Lower lobe of right lung (tissue), 2 donors: ENCODE results near the gene PLK5. TPM values are rescaled to one million over a fixed set of nuclear protein-coding genes. Genes with fewer than 3 reads are reported as not detected.

Experiments used
- ATAC-seq, 2 donors: fragments of 200-7000 bp; cut with Tn5 transposase; one replicate each; pipeline ENCODE4 v1.9.1; 2020 to 2022; ENCODE audit warnings: mild to moderate bottlenecking in 2 of 2, moderate library complexity in 2 of 2
- DNase-seq: peaks from one replicate; pipeline ENCODE4 v3.0.0-alpha.2; 2020
- H3K27ac ChIP-seq: fragments of 200-600 bp; one replicate; pipeline ENCODE4 v1.8.0; 2022
- H3K27me3 ChIP-seq: fragments of 200-600 bp; one replicate; pipeline ENCODE4 v1.8.0; 2022; ENCODE audit warnings: low read depth
- H3K36me3 ChIP-seq: fragments of 200-600 bp; one replicate; pipeline ENCODE4 v1.8.0; 2022; ENCODE audit warnings: mild to moderate bottlenecking
- H3K4me1 ChIP-seq: fragments of 200-600 bp; one replicate; pipeline ENCODE4 v1.8.0; 2022
- H3K4me3 ChIP-seq: fragments of 200-600 bp; one replicate; pipeline ENCODE4 v1.8.0; 2022; ENCODE audit warnings: mild to moderate bottlenecking
- H3K9me3 ChIP-seq: fragments of 200-600 bp; one replicate; pipeline ENCODE4 v1.8.0; 2022
- intact Hi-C: fragments of 100-400 bp; cut with DNase I; formaldehyde crosslinking; loops from one replicate; pipeline ENCODE4 v1.11.0; 2022
- total RNA-seq: library from RNA; stranded (reverse); fragmentation: NEBNext Ultra II Directional; extraction: Animal tissue kit (Norgen Biotek cat#: 25700); gene quantifications from one replicate; pipeline ENCODE4 v1.2.1, GENCODE V29; 2021
- TF ChIP-seq, protein P1 (sequence below): fragments of 200-600 bp; IDR thresholded peaks from one replicate; pipeline ENCODE4 v1.8.0; 2022; ENCODE audit warnings: antibody characterized with exemption, mild to moderate bottlenecking
- donor health status: DM: no; HTN: yes; CAD: no; lungs with severe emphysema.

PLK5 gene
- total RNA-seq, 1 donor from 2014 or later = not detected

- Histone ChIP-seq H3K9me3 (no peaks in the 10 kb centered on the region), H3K36me3 (no peaks in the 10 kb centered on the region), H3K27me3 (peaks cover 30% of the 10 kb centered on the region), H3K4me1 (peaks cover 21% of the 10 kb centered on the region), H3K4me3 (no peak overlapping the region), H3K27ac (no peak overlapping the region)
- DNase-seq (no peak), ATAC-seq (no peak)
- intact Hi-C loops = no loop called here
- TF ChIP-seq, protein P1, sequence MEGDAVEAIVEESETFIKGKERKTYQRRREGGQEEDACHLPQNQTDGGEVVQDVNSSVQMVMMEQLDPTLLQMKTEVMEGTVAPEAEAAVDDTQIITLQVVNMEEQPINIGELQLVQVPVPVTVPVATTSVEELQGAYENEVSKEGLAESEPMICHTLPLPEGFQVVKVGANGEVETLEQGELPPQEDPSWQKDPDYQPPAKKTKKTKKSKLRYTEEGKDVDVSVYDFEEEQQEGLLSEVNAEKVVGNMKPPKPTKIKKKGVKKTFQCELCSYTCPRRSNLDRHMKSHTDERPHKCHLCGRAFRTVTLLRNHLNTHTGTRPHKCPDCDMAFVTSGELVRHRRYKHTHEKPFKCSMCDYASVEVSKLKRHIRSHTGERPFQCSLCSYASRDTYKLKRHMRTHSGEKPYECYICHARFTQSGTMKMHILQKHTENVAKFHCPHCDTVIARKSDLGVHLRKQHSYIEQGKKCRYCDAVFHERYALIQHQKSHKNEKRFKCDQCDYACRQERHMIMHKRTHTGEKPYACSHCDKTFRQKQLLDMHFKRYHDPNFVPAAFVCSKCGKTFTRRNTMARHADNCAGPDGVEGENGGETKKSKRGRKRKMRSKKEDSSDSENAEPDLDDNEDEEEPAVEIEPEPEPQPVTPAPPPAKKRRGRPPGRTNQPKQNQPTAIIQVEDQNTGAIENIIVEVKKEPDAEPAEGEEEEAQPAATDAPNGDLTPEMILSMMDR = no peak
Measured at GRCh38 chr19:1505991-1506881, 17.6 kb upstream of the PLK5 start.

- Histone ChIP-seq H3K27me3 (peaks cover 40% of the 10 kb centered on the region), H3K36me3 (no peaks in the 10 kb centered on the region), H3K4me1 (peaks cover 21% of the 10 kb centered on the region), H3K4me3 (peak overlapping the region; percentile 55), H3K27ac (peak overlapping the region; percentile 78), H3K9me3 (no peaks in the 10 kb centered on the region)
- ATAC-seq (no peak), DNase-seq (no peak)
- intact Hi-C loops = no loop called here
- TF ChIP-seq, protein P1 = no peak
Measured at GRCh38 chr19:1507192-1507660, 16.7 kb upstream of the PLK5 start.

DNA sequence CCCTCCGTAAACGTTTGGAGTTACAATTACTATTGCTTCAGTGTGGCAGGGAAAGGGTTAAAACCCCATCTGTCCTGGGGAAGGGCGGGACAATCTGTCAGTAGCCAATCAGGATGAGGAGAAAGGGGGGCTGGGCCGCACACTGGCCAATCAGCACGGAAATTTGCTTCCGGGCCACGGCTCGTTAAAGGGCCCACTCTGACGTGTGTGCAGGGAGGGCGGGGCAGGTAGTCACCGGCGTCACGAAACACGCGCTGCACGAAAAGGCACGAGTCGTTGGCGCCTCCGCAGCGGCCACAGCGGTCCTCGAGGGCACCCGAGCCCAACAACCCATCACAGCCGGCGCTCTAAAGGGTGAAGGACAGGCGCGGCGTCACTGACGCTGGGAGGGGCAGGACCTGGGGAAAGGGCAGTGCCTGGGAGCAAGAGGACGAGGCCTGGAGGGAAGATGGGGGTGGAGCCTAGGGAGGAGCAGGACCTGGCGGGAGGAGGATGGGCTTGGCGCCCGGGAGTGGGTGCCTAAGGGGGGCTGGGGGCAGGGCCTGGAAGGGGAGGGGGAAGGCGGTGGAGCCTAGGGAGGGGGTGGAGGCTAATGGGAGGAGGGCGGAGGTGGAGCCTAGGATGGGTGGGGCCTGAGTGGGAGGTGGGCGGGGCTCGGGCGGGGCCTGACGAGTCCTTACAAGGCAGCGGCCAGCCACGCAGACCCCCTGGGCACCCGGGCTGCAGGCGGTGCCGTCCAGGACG, 15.9 kb upstream of the PLK5 start:
- Histone ChIP-seq H3K27me3 (peaks cover 39% of the 10 kb centered on the region), H3K27ac (peak overlapping the region; percentile 78), H3K9me3 (no peaks in the 10 kb centered on the region), H3K4me3 (peak overlapping the region; percentile 55), H3K4me1 (peaks cover 21% of the 10 kb centered on the region), H3K36me3 (no peaks in the 10 kb centered on the region)
- TF ChIP-seq, protein P1 = no peak
- intact Hi-C loops = no loop called here
- ATAC-seq (peak; percentile 93 to 94), DNase-seq (peak; percentile 91)

- no peak for DNase-seq
- H3K4me1 ChIP-seq = peaks cover 19% of the 10 kb centered on the region
- peak overlapping the region; percentile 55 for H3K4me3 ChIP-seq
- peaks cover 38% of the 10 kb centered on the region for H3K27me3 ChIP-seq
- TF ChIP-seq, protein P1 = no peak
- no peak overlapping the region for H3K27ac ChIP-seq
- H3K9me3 ChIP-seq = no peaks in the 10 kb centered on the region
- intact Hi-C loops = no loop called here
- H3K36me3 ChIP-seq = no peaks in the 10 kb centered on the region
- no peak for ATAC-seq
Measured at GRCh38 chr19:1508507-1508856, 15.4 kb upstream of the PLK5 start.

DNA sequence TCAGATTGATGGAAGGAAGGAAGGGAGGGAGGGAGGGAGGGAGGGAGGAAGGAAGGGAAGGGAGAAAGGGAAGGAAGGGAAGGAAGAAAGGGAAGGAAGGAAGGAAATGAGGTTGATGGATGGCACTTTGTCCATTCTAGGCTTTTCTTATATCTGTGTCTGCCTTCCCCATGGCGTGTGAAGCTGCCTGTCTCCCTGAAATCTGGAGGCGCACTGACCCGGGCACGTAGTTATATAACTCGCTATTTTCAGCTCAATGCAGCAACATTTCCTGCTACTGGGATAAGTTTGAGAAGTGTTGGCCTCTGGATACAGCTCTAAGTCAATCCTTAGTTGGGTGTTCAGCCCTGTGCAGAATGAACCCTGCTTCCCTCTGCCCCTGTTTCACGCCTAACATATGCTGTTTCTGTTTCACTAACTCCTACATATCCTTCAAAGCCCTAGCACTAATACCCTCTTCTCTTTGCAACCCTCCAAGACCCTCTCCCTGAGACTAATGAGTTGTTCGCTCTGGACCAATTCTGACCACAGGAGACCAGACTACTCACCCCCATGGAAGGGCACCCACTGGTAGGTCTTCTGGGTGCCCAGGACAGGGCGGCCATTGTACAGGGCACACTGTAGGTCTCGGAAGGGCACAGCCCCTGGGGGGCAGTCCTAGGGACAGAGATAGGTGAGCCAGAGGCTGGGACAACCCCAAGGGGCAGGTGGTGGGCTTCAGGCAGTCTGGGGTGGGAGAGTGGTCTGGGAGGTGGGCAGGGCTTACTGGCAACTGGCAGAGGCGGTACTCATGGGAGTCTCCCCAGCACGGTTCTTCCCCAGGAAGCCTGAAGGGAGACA, 14.1 kb upstream of the PLK5 start:
- H3K36me3 ChIP-seq = no peaks in the 10 kb centered on the region
- no peaks in the 10 kb centered on the region for H3K9me3 ChIP-seq
- ATAC-seq = no peak
- H3K27ac ChIP-seq = no peak overlapping the region
- TF ChIP-seq, protein P1 = no peak
- H3K4me3 ChIP-seq = no peak overlapping the region
- H3K4me1 ChIP-seq = peaks cover 20% of the 10 kb centered on the region
- peaks cover 42% of the 10 kb centered on the region for H3K27me3 ChIP-seq
- intact Hi-C loops = no loop called here
- no peak for DNase-seq
